GM19025 (cell line): ENCODE data around the gene RNF222.
"Not testable (repeated sequence)": the region's sequence is repeated elsewhere in the genome, so short reads cannot be mapped to it uniquely, and the experiment has no call there.

ENCODE experiments used
- ATAC-seq: cut with Tn5 transposase; IDR thresholded peaks from one replicate; pipeline ENCODE4 v1.9.1; 2021; ENCODE audit warnings: mild to moderate bottlenecking, low read depth, moderate library complexity; ENCODE audit not compliant: unreplicated experiment

RNF222 gene

GRCh38 chr17:8382880-8383142 is 14.8 kb downstream of the RNF222 start:
- no peak for ATAC-seq

GRCh38 chr17:8382052-8382879 is 15.4 kb downstream of the RNF222 start:
- ATAC-seq: no peak

GRCh38 chr17:8380049-8380448 is 17.6 kb downstream of the RNF222 start:
- ATAC-seq: no peak

- ATAC-seq: not testable (repeated sequence)
Observed at GRCh38 chr17:8378117-8378516, 19.5 kb downstream of the RNF222 start.

GRCh38 chr17:8377422-8377821 is 20.2 kb downstream of the RNF222 start:
- no peak for ATAC-seq

- peak; percentile 80 for ATAC-seq
Observed at GRCh38 chr17:8376271-8377067, 21.2 kb downstream of the RNF222 start, which contains the start of gene KRABD2. TSS of gene KRABD2 (minus strand) at chr17:8376704.

GRCh38 chr17:8375738-8376259 is 21.8 kb downstream of the RNF222 start:
- ATAC-seq: no peak

GRCh38 chr17:8373856-8374255 is 23.8 kb downstream of the RNF222 start:
- not testable (repeated sequence) for ATAC-seq

GRCh38 chr17:8372422-8372821 is 25.2 kb downstream of the RNF222 start:
- no peak for ATAC-seq

- ATAC-seq: no peak
Observed at GRCh38 chr17:8371786-8372185, 25.8 kb downstream of the RNF222 start.

GRCh38 chr17:8369944-8370343 is 27.7 kb downstream of the RNF222 start:
- no peak for ATAC-seq

- ATAC-seq: no peak
Observed at GRCh38 chr17:8368193-8368592, 29.4 kb downstream of the RNF222 start.

GRCh38 chr17:8366231-8366630 is 31.4 kb downstream of the RNF222 start:
- no peak for ATAC-seq

- no peak for ATAC-seq
Observed at GRCh38 chr17:8365143-8365542, 32.5 kb downstream of the RNF222 start.

GRCh38 chr17:8362651-8363332 is 34.8 kb downstream of the RNF222 start:
- ATAC-seq: no peak

GRCh38 chr17:8360751-8361150 is 36.9 kb downstream of the RNF222 start:
- no peak for ATAC-seq

GRCh38 chr17:8360260-8360659 is 37.4 kb downstream of the RNF222 start:
- ATAC-seq: no peak

- no peak for ATAC-seq
Observed at GRCh38 chr17:8359769-8360168, 37.9 kb downstream of the RNF222 start.

GRCh38 chr17:8357910-8358309 is 39.7 kb downstream of the RNF222 start:
- ATAC-seq: no peak

- ATAC-seq: no peak
Observed at GRCh38 chr17:8354236-8354635, 43.4 kb downstream of the RNF222 start.

- no peak for ATAC-seq
Observed at GRCh38 chr17:8353736-8354135, 43.9 kb downstream of the RNF222 start.
